ENCODE results near the gene CDH13.

CDH13 gene

GRCh38 chr16:83365166-83365565 is 738.4 kb downstream of the CDH13 start:
- no peak for TF ChIP-seq ZNF274 (IDR thresholded peaks at IDR 0.05; ENCODE audit: low read depth, low read length)

GRCh38 chr16:83366228-83366627 is 739.5 kb downstream of the CDH13 start:
- no peak for TF ChIP-seq ZNF274 (IDR thresholded peaks at IDR 0.05; ENCODE audit: low read depth, low read length)
- H3K4me3 ChIP-seq (ENCODE audit: low read length): no peak overlapping the region

More at GRCh38 chr16:83365166-83365565, 738.4 kb downstream of the CDH13 start:
- no peak overlapping the region for H3K4me3 ChIP-seq (ENCODE audit: low read length)

GRCh38 chr16:83374979-83375378 is 748.2 kb downstream of the CDH13 start:
- no peak for TF ChIP-seq ZNF274 (IDR thresholded peaks at IDR 0.05; ENCODE audit: low read depth, low read length)
- no peak overlapping the region for H3K4me3 ChIP-seq (ENCODE audit: low read length)

GRCh38 chr16:83389751-83390150 is 763.0 kb downstream of the CDH13 start:
- no peak overlapping the region for H3K4me3 ChIP-seq (ENCODE audit: low read length)
- no peak for TF ChIP-seq ZNF274 (IDR thresholded peaks at IDR 0.05; ENCODE audit: low read depth, low read length)

- no peak overlapping the region for H3K4me3 ChIP-seq (ENCODE audit: low read length)
- no peak for TF ChIP-seq ZNF274 (IDR thresholded peaks at IDR 0.05; ENCODE audit: low read depth, low read length)
Measured at GRCh38 chr16:83390759-83391158, 764.0 kb downstream of the CDH13 start.

- no peak for TF ChIP-seq ZNF274 (IDR thresholded peaks at IDR 0.05; ENCODE audit: low read depth, low read length)
- no peak overlapping the region for H3K4me3 ChIP-seq (ENCODE audit: low read length)
Measured at GRCh38 chr16:83392743-83393142, 766.0 kb downstream of the CDH13 start.

- TF ChIP-seq ZNF274 (IDR thresholded peaks at IDR 0.05; ENCODE audit: low read depth, low read length): no peak
- H3K4me3 ChIP-seq (ENCODE audit: low read length): no peak overlapping the region
Measured at GRCh38 chr16:83393196-83393981, 766.6 kb downstream of the CDH13 start.

- no peak for TF ChIP-seq ZNF274 (IDR thresholded peaks at IDR 0.05; ENCODE audit: low read depth, low read length)
- no peak overlapping the region for H3K4me3 ChIP-seq (ENCODE audit: low read length)
Measured at GRCh38 chr16:83397601-83398291, 771.0 kb downstream of the CDH13 start.

- no peak for TF ChIP-seq ZNF274 (IDR thresholded peaks at IDR 0.05; ENCODE audit: low read depth, low read length)
- no peak overlapping the region for H3K4me3 ChIP-seq (ENCODE audit: low read length)
Measured at GRCh38 chr16:83400234-83400633, 773.5 kb downstream of the CDH13 start.

- no peak for TF ChIP-seq ZNF274 (IDR thresholded peaks at IDR 0.05; ENCODE audit: low read depth, low read length)
- H3K4me3 ChIP-seq (ENCODE audit: low read length): no peak overlapping the region
Measured at GRCh38 chr16:83402160-83402814, 775.5 kb downstream of the CDH13 start.

- TF ChIP-seq ZNF274 (IDR thresholded peaks at IDR 0.05; ENCODE audit: low read depth, low read length): no peak
Measured at GRCh38 chr16:83402967-83403366, 776.2 kb downstream of the CDH13 start.

GRCh38 chr16:83403761-83404160 is 777.0 kb downstream of the CDH13 start:
- H3K4me3 ChIP-seq (ENCODE audit: low read length): no peak overlapping the region
- TF ChIP-seq ZNF274 (IDR thresholded peaks at IDR 0.05; ENCODE audit: low read depth, low read length): no peak

More at GRCh38 chr16:83402967-83403366, 776.2 kb downstream of the CDH13 start:
- H3K4me3 ChIP-seq (ENCODE audit: low read length): no peak overlapping the region

- no peak for TF ChIP-seq ZNF274 (IDR thresholded peaks at IDR 0.05; ENCODE audit: low read depth, low read length)
- H3K4me3 ChIP-seq (ENCODE audit: low read length): no peak overlapping the region
Measured at GRCh38 chr16:83404261-83404660, 777.5 kb downstream of the CDH13 start.

- TF ChIP-seq ZNF274 (IDR thresholded peaks at IDR 0.05; ENCODE audit: low read depth, low read length): no peak
Measured at GRCh38 chr16:83407928-83408327, 781.2 kb downstream of the CDH13 start.

GRCh38 chr16:83409347-83409746 is 782.6 kb downstream of the CDH13 start:
- no peak for TF ChIP-seq ZNF274 (IDR thresholded peaks at IDR 0.05; ENCODE audit: low read depth, low read length)
- no peak overlapping the region for H3K4me3 ChIP-seq (ENCODE audit: low read length)

More at GRCh38 chr16:83407928-83408327, 781.2 kb downstream of the CDH13 start:
- no peak overlapping the region for H3K4me3 ChIP-seq (ENCODE audit: low read length)
